Epithelial cell of esophagus (primary cell): ENCODE measurements around the gene AZIN2.
"Not testable (repeated sequence)": the region's sequence is repeated elsewhere in the genome, so short reads cannot be mapped to it uniquely, and the experiment has no call there.

Source experiments
- DNase-seq: peaks from one replicate; pipeline ENCODE4 v3.0.0; 2010; ENCODE audit warnings: low read depth
- H3K4me3 ChIP-seq: 2 replicates; pipeline ENCODE4 v1.5.1; 2011; ENCODE audit warnings: mild to moderate bottlenecking, low read length, control low read depth
- TF ChIP-seq, protein P1 (sequence below): IDR thresholded peaks from 2 replicates; pipeline ENCODE4 v1.5.1; 2011; ENCODE audit warnings: low read depth, mild to moderate bottlenecking, low read length, control low read depth, inconsistent platforms; ENCODE audit not compliant: insufficient read depth; ENCODE audit errors: missing control alignments

Gene AZIN2

DNA sequence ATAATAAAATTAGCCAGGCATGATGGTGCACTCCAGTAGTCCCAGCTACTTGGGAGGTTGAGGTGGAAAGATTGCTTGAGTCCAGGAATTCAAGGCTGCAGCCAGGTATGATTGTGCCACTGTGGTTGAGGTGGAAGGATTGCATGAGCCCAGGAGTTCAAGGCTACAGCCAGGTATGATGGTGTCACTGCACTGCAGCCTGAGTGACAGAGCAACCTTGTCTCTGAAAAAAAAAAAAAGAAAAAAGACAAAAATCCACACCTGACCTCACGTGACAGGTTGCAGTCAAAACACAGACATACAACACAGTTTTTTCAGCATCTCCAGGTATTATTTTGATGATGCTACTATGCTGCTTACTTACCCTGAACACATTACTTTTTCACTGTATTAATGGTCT lies 39.9 kb upstream of the AZIN2 start:
- no peak overlapping the region for H3K4me3 ChIP-seq
- TF ChIP-seq, protein P1, sequence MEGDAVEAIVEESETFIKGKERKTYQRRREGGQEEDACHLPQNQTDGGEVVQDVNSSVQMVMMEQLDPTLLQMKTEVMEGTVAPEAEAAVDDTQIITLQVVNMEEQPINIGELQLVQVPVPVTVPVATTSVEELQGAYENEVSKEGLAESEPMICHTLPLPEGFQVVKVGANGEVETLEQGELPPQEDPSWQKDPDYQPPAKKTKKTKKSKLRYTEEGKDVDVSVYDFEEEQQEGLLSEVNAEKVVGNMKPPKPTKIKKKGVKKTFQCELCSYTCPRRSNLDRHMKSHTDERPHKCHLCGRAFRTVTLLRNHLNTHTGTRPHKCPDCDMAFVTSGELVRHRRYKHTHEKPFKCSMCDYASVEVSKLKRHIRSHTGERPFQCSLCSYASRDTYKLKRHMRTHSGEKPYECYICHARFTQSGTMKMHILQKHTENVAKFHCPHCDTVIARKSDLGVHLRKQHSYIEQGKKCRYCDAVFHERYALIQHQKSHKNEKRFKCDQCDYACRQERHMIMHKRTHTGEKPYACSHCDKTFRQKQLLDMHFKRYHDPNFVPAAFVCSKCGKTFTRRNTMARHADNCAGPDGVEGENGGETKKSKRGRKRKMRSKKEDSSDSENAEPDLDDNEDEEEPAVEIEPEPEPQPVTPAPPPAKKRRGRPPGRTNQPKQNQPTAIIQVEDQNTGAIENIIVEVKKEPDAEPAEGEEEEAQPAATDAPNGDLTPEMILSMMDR = no peak
- DNase-seq = no peak

DNA sequence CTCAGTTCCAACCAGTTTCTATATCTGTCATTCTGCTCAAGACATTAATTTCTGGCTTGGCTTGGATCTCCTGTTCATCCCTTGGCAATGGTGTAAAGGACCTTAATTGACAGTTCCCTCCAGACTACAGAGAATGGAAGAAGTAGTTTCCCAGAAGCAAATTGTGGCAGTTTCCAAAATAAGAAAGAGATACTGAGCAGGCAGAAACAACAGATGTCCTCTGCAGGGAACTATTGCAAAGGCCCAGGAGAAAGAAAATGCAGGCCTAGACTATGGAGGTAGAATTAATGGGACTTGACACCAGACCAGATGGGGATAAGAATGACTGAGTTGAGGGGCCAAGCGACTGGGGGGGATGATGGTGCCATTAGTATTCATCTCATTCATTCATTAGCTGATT lies 38.1 kb upstream of the AZIN2 start:
- DNase-seq = no peak
- H3K4me3 ChIP-seq = no peak overlapping the region
- TF ChIP-seq, protein P1 = no peak

DNA sequence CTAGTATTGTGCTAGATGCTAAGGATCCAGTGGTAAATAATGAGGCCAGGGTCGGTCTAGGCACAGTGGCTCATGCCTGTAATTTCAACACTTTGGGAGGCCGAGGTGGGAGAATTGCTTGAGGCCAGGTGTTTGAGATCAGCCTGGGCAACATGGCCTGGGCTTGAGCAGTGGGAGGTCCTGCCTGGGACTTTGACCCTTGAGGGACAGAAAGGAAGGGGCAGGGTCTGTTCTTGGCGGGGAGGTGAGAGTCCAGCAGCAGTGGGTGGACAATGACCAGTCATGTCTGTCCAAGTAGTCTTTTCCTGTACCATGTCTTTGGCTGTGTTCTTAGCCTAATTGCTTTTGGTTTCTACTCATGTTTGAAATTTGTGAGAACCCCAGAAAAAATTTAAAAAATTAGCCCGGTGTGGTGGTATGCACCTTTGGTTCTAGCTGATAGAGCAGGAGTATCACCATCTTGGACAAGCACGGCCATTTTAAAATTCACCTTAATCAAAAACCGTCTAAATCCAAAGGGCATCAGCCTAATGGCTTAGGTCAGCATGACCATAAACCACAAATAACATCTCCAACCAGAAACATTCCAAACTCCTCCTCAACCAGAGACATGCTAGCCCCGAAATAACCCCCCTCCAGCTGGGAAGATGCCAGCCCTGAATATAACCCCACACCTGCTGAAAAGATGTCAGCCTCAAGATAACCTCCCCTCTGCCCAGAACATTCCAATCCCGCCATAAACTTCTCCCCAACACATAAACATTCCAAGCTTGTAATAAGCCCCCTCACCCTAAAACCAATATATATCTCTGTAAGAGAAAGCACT lies 37.5 kb upstream of the AZIN2 start:
- DNase-seq = no peak
- TF ChIP-seq, protein P1 = no peak
- H3K4me3 ChIP-seq = no peak overlapping the region

DNA sequence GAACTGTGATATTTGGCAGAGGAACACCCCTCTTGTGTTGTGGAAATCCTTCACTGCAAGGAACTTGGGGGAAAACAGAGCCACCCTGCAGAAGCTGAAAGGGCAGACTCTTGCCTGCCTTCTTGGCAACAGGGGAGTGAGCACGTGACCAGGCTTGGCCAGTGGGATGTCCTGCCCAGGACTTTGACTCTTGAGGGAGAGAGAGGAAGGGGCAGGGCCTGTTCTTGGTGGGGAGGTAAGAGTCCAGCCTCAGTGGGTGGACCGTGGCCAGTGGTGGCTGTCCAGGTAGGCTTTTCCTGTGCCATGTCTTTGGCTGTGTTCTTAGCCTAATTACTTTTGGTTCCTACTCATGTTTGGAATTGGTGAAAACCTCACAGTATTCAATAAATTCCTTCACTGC lies 35.7 kb upstream of the AZIN2 start:
- DNase-seq = no peak
- TF ChIP-seq, protein P1 = no peak
- no peak overlapping the region for H3K4me3 ChIP-seq

DNA sequence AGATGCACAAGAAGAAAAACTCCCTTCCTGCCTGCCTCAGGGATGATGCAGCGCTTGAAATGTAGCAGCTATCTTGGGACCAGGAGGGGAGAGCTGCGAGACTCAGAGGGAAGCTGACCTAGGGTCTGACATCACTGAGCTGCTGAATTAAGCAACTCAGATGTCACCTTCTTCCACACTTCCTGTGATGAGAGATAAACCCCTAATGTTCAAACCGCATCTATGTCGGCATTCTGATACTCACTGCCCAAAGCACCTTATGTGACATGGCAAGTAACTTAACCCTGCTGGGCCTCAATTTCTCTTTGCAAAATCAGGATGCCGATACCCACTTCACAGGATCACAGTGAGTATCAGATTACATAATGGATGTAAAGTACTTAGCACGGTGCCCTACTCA lies 35.1 kb upstream of the AZIN2 start:
- DNase-seq = no peak
- H3K4me3 ChIP-seq = no peak overlapping the region
- TF ChIP-seq, protein P1 = no peak

DNA sequence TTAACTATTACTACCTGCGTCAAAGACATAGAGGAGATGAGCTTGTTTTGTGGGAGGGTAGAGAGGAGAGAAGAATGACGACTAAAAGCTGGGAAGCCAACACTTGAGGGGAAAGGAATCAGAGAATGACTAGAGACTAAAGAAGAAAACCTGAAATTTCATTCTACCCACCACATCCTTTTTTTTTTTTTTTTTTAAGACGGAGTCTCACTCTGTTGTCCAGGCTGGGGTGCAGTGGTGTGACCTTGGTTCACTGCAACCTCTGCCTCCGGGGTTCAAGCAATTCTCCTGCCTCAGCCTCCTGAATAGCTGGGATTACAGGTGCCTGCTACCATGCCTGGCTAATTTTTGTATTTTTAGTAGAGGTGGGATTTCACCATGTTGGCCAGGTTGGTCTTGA lies 34.7 kb upstream of the AZIN2 start:
- not testable (repeated sequence) for DNase-seq

DNA sequence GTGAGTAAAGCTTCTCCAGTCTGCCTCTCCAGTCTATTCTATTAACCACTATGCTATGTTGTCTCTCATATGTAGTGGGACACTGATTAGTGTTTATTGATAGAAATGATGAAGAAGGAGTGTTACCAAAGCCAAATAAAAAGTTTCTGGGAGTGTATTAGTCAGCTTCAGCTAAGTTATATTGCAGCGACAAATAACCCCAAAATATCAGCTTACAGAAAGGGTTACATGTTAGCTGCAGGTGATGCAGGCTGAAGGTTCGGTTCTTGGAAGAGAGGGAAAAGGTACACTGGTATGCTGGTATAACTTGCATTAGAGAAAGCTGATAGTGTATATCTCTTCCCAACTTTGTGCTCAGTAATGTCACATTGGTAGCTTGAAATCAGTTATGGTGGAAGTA lies 33.7 kb upstream of the AZIN2 start:
- TF ChIP-seq, protein P1 = no peak
- DNase-seq = no peak
- no peak overlapping the region for H3K4me3 ChIP-seq

More for the DNA sequence above, 34.7 kb upstream of the AZIN2 start:
- H3K4me3 ChIP-seq = not testable (repeated sequence)
